NCI-H82 treated with DMSO at 0.1 percent for 48 hours (cell line): ENCODE data around the gene ADRA2A.

Experiments used
- DNase-seq: peaks from one replicate; lab custom pipeline; 2025; ENCODE audit not compliant: unreplicated experiment; lab: John Stamatoyannopoulos, UW

Gene ADRA2A

GRCh38 chr10:111109501-111110242, 32.8 kb downstream of the ADRA2A start:
- DNase-seq: no peak

- DNase-seq: no peak
Observed at GRCh38 chr10:111110771-111111170, 33.9 kb downstream of the ADRA2A start.

GRCh38 chr10:111112333-111112732, 35.5 kb downstream of the ADRA2A start:
- no peak for DNase-seq

- DNase-seq: no peak
Observed at GRCh38 chr10:111113238-111113960, 36.6 kb downstream of the ADRA2A start.

GRCh38 chr10:111113961-111114757, 37.3 kb downstream of the ADRA2A start:
- no peak for DNase-seq

GRCh38 chr10:111114758-111115500, 38.1 kb downstream of the ADRA2A start:
- no peak for DNase-seq

GRCh38 chr10:111116211-111116610, 39.4 kb downstream of the ADRA2A start:
- DNase-seq: no peak

GRCh38 chr10:111116762-111117445, 40.1 kb downstream of the ADRA2A start:
- DNase-seq: no peak

GRCh38 chr10:111117528-111118277, 40.9 kb downstream of the ADRA2A start:
- no peak for DNase-seq

GRCh38 chr10:111118758-111119157, 41.9 kb downstream of the ADRA2A start:
- DNase-seq: no peak

- DNase-seq: no peak
Observed at GRCh38 chr10:111119637-111120036, 42.8 kb downstream of the ADRA2A start.

- no peak for DNase-seq
Observed at GRCh38 chr10:111122127-111122526, 45.3 kb downstream of the ADRA2A start.

GRCh38 chr10:111123883-111124282, 47.1 kb downstream of the ADRA2A start:
- DNase-seq: no peak

- DNase-seq: no peak
Observed at GRCh38 chr10:111125102-111125501, 48.3 kb downstream of the ADRA2A start.

- no peak for DNase-seq
Observed at GRCh38 chr10:111126077-111126476, 49.2 kb downstream of the ADRA2A start.

- DNase-seq: no peak
Observed at GRCh38 chr10:111127081-111127848, 50.4 kb downstream of the ADRA2A start.

GRCh38 chr10:111128331-111129180, 51.7 kb downstream of the ADRA2A start:
- no peak for DNase-seq

- no peak for DNase-seq
Observed at GRCh38 chr10:111129363-111129762, 52.5 kb downstream of the ADRA2A start.
